Glutamatergic neuron (in vitro differentiated cells): Measurements from ENCODE around the gene GPC6. TPM values are rescaled to one million over a fixed set of nuclear protein-coding genes. Genes with fewer than 3 reads are reported as not detected.

Source experiments
- DNase-seq: peaks from one replicate; pipeline ENCODE4 v3.0.0; 2022
- H3K27ac Mint-ChIP-seq: one replicate; pipeline ENCODE4 v1.8.0; 2020; ENCODE audit warnings: mild to moderate bottlenecking, mixed read lengths, inconsistent platforms; ENCODE audit not compliant: unreplicated experiment
- H3K27me3 Mint-ChIP-seq: one replicate; pipeline ENCODE4 v1.8.0; 2020; ENCODE audit warnings: mild to moderate bottlenecking, moderate library complexity, mixed read lengths, inconsistent platforms; ENCODE audit not compliant: unreplicated experiment
- H3K36me3 Mint-ChIP-seq: one replicate; pipeline ENCODE4 v1.8.0; 2020; ENCODE audit warnings: mild to moderate bottlenecking, mixed read lengths, inconsistent platforms; ENCODE audit not compliant: unreplicated experiment
- H3K4me1 Mint-ChIP-seq: one replicate; pipeline ENCODE4 v1.8.0; 2020; ENCODE audit warnings: mild to moderate bottlenecking, low read depth, mixed read lengths, inconsistent platforms; ENCODE audit not compliant: unreplicated experiment
- H3K4me3 Mint-ChIP-seq: one replicate; pipeline ENCODE4 v1.8.0; 2020; ENCODE audit warnings: mild to moderate bottlenecking, mixed read lengths, inconsistent platforms; ENCODE audit not compliant: unreplicated experiment
- H3K9me3 Mint-ChIP-seq: one replicate; pipeline ENCODE4 v1.8.0; 2020; ENCODE audit warnings: mild to moderate bottlenecking, moderate library complexity, mixed read lengths, inconsistent platforms; ENCODE audit not compliant: unreplicated experiment
- total RNA-seq: library from RNA; stranded (reverse); fragmentation: NEBNext Ultra II Directional; extraction: Animal tissue kit (Norgen Biotek cat#: 25700); gene quantifications from one replicate; pipeline ENCODE4 v1.2.1, GENCODE V29; 2021; ENCODE audit not compliant: unreplicated experiment
- TF ChIP-seq, protein P1 (sequence below): fragments of 200-600 bp; sonication (generic); IDR thresholded peaks from one replicate; pipeline ENCODE4 v1.5.0; 2021; ENCODE audit not compliant: partially characterized antibody, unreplicated experiment

The GPC6 gene
- total RNA-seq, 1 donor from 2014 or later = 11.8 TPM

DNA sequence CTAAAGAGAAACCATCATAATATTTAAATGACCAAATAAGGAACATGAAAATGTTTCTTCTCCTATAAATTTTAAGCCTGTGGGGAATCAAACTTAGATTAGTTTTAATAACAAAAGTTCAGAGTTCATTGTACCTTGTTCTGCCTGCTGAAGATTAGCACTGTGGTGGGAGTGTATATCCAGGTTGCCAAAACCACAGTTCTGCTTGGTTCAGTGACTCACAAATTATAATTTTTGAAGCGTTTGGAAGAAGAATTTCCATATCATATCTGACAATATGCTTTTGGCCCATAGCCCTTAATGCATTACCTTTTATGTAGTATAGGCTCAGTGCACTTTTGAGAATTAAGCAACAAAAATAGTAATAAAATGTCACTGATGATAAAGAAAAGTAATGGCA lies 545.2 kb downstream of the GPC6 start:
- no peaks in the 10 kb centered on the region for H3K27me3 Mint-ChIP-seq
- no peak for DNase-seq
- peaks cover 42% of the 10 kb centered on the region for H3K4me1 Mint-ChIP-seq
- no peak overlapping the region for H3K4me3 Mint-ChIP-seq
- H3K36me3 Mint-ChIP-seq = no peaks in the 10 kb centered on the region
- TF ChIP-seq, protein P1, sequence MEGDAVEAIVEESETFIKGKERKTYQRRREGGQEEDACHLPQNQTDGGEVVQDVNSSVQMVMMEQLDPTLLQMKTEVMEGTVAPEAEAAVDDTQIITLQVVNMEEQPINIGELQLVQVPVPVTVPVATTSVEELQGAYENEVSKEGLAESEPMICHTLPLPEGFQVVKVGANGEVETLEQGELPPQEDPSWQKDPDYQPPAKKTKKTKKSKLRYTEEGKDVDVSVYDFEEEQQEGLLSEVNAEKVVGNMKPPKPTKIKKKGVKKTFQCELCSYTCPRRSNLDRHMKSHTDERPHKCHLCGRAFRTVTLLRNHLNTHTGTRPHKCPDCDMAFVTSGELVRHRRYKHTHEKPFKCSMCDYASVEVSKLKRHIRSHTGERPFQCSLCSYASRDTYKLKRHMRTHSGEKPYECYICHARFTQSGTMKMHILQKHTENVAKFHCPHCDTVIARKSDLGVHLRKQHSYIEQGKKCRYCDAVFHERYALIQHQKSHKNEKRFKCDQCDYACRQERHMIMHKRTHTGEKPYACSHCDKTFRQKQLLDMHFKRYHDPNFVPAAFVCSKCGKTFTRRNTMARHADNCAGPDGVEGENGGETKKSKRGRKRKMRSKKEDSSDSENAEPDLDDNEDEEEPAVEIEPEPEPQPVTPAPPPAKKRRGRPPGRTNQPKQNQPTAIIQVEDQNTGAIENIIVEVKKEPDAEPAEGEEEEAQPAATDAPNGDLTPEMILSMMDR = no peak
- peaks cover 1% of the 10 kb centered on the region for H3K9me3 Mint-ChIP-seq
- H3K27ac Mint-ChIP-seq = no peak overlapping the region

DNA sequence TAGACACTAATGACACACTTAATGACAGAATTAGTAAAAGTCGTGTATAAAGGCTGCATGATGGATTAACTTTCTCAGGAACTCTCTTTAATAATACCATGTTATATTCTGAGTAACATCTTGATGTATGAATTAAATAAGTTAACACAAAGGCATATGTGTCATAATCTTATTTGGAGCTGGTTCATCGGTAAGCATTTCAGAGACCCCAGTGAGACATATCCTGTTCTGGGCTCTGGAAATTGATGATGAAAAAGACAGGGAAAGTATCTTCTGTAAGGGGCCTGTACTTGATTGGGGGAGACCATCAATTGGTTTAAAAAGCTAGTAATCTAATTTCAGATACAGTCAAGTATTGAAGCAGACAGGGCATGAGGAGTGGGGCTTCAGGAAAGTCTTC lies 547.9 kb downstream of the GPC6 start:
- H3K27me3 Mint-ChIP-seq = no peaks in the 10 kb centered on the region
- H3K27ac Mint-ChIP-seq = no peak overlapping the region
- H3K4me3 Mint-ChIP-seq = no peak overlapping the region
- H3K36me3 Mint-ChIP-seq = no peaks in the 10 kb centered on the region
- TF ChIP-seq, protein P1 = no peak
- peaks cover 1% of the 10 kb centered on the region for H3K9me3 Mint-ChIP-seq
- DNase-seq = no peak
- peaks cover 24% of the 10 kb centered on the region for H3K4me1 Mint-ChIP-seq

DNA sequence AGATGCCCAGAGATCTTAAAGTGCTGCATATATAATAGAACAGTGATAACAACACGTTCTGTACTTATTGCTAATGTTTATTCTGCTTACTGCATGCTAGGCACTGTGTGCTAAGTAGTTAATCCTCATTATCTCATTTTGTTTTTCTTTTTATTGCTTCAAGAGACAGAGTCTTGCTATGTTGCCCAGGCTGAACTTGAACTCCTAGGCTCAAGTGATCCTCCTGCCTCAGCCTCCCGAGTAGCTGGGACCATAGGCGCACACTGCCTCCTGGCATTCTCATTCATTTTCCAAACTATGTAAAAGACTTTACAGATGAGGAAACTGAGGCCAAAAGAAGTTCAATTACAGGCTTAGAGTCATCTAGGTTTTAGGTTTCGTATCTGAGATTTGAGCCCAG lies 548.4 kb downstream of the GPC6 start:
- Mint-ChIP-seq H3K27ac (no peak overlapping the region), H3K27me3 (no peaks in the 10 kb centered on the region), H3K36me3 (no peaks in the 10 kb centered on the region), H3K9me3 (peaks cover 1% of the 10 kb centered on the region), H3K4me3 (no peak overlapping the region), H3K4me1 (peaks cover 22% of the 10 kb centered on the region)
- DNase-seq = no peak
- TF ChIP-seq, protein P1 = no peak

DNA sequence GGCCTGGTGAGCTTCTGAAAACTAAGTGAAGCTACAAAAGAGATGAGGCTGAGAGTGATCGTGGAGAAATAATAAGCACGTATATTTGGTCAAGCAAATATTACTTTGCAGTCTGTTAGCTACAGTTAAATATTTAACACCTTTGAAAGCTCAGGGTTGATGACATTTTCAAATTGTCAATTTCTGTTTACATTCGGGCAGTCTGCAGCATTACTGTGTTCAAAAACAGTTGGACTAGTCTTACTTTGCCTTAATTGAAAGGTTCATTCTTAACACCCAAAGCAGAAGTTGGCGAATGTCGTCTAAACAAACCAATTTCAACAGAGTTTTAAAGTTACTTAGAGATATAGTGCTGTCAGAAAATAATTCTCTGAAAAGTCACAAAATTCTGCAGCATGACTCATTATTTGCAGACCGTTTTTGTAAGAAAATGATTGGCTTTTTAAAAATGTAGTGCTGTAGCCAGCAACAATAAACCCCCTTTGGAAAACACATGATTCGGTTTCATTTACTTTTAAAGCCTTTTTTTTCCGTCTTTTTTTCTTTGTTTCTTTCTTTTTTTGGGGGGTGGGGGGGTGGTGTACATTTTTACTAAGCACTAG lies 549.0 kb downstream of the GPC6 start:
- no peak for DNase-seq
- no peak overlapping the region for H3K4me3 Mint-ChIP-seq
- H3K9me3 Mint-ChIP-seq = peaks cover 1% of the 10 kb centered on the region
- no peaks in the 10 kb centered on the region for H3K36me3 Mint-ChIP-seq
- peaks cover 17% of the 10 kb centered on the region for H3K4me1 Mint-ChIP-seq
- no peaks in the 10 kb centered on the region for H3K27me3 Mint-ChIP-seq
- no peak overlapping the region for H3K27ac Mint-ChIP-seq
- TF ChIP-seq, protein P1 = no peak

DNA sequence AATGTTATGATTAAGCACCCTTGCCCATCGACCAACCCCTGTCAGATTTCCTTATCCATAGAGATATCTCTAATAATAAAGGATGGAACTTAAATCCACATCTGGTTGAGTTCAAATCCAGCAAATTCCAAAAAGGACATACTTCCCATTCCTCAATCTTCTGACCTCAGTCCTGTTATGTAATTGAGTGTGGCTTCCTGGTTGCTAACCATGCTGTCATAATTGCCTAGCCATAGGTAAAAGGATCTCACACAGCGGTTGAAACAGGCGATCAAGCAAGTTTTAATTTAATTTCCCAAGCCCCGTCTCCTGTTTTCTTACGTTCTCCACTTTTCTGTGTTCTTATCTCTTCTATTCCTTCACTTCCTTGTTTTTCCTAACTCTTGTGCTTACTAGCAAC lies 550.3 kb downstream of the GPC6 start:
- Mint-ChIP-seq H3K4me1 (peaks cover 6% of the 10 kb centered on the region), H3K9me3 (no peaks in the 10 kb centered on the region), H3K27ac (no peak overlapping the region), H3K4me3 (no peak overlapping the region), H3K27me3 (no peaks in the 10 kb centered on the region), H3K36me3 (no peaks in the 10 kb centered on the region)
- DNase-seq = no peak
- TF ChIP-seq, protein P1 = no peak
